Measurements from ENCODE around the gene RAI1.
"Not testable (repeated sequence)": the region's sequence is repeated elsewhere in the genome, so short reads cannot be mapped to it uniquely, and the experiment has no call there.

The RAI1 gene

DNA sequence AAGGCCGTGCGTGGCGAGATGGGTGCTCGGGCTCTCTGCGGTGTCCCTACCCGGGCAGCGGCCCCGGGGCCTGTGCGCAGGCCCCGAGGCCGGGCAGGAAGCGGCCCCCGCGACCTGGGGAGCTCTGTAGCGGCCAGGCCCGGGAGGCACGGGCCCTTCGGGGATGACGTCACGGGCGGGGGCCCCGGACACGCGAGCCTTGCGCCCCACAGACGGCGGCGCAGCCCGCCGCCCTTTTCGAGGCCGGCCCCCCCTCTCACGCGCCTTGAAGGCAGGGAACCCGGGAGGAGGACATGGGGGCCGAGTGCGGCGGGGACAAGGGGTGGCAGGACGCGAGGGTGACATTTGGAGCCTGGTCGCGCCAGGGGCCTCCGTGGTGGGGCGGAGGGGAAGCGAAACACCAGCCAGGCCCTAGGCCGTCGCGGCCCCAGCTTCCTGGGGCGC lies 1.1 kb downstream of the RAI1 start:
- TF ChIP-seq, protein P1, sequence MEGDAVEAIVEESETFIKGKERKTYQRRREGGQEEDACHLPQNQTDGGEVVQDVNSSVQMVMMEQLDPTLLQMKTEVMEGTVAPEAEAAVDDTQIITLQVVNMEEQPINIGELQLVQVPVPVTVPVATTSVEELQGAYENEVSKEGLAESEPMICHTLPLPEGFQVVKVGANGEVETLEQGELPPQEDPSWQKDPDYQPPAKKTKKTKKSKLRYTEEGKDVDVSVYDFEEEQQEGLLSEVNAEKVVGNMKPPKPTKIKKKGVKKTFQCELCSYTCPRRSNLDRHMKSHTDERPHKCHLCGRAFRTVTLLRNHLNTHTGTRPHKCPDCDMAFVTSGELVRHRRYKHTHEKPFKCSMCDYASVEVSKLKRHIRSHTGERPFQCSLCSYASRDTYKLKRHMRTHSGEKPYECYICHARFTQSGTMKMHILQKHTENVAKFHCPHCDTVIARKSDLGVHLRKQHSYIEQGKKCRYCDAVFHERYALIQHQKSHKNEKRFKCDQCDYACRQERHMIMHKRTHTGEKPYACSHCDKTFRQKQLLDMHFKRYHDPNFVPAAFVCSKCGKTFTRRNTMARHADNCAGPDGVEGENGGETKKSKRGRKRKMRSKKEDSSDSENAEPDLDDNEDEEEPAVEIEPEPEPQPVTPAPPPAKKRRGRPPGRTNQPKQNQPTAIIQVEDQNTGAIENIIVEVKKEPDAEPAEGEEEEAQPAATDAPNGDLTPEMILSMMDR (IDR thresholded peaks at IDR 0.05; ENCODE audit: low read depth, low read length): no peak
- no peak for DNase-seq (ENCODE audit: low read depth, low spot score)
- H3K4me3 ChIP-seq (ENCODE audit: low read depth, low read length): peak overlapping the region; percentile 70
- in situ Hi-C loops (cut with HindIII; ENCODE audit: low sequenced_read_pairs): no loop called here

DNA sequence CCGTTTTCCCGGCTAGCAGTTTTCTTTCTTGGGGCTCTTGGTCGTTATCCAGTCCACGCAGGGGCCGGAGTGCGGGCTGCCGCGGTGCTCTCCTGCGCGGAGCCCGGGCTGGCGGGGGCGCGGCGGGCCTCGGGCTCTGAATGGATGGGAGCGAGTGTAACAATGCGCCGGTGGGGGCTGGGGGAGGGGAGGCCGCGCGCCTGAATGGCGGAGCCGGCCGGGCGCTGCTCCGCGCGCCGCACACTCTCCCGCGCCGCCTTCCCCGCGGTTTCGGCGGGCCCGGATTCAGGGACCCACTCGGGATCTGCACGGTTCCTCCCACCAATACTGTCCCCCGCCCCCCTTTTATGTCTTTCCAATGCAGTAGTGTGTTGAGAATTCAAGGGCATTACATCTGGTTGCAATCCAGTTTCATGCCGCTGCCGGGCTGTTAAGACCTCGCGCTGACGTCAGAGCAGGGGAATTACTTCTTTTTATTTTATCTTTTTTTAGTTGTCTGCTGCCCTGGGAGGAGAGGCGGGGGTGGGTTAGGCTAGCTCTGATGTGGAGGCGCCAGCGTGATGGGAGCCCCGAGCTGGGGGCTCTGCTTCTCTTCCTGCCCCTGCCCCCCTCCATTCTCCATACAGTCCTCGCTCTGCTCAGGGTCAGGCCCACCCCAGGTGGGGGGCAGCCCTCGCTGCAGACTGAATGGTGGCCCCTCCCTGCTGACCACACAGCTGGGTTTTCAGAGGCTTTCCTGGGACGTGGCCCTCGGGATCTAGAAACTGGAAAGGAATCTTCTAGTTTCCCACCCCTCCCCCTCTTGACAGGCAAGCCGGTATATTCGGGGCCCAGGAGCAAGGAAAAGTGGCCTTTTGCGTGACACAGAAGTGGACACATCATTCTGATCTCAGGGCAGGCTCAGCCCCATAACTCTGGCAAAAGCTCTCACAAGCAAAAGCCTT lies 1.8 kb downstream of the RAI1 start:
- peak overlapping the region; percentile 70 for H3K4me3 ChIP-seq (ENCODE audit: low read depth, low read length)
- TF ChIP-seq, protein P1 (IDR thresholded peaks at IDR 0.05; ENCODE audit: low read depth, low read length): no peak
- peak; percentile 90 for DNase-seq (ENCODE audit: low read depth, low spot score)
- in situ Hi-C loops (cut with HindIII; ENCODE audit: low sequenced_read_pairs): no loop called here

DNA sequence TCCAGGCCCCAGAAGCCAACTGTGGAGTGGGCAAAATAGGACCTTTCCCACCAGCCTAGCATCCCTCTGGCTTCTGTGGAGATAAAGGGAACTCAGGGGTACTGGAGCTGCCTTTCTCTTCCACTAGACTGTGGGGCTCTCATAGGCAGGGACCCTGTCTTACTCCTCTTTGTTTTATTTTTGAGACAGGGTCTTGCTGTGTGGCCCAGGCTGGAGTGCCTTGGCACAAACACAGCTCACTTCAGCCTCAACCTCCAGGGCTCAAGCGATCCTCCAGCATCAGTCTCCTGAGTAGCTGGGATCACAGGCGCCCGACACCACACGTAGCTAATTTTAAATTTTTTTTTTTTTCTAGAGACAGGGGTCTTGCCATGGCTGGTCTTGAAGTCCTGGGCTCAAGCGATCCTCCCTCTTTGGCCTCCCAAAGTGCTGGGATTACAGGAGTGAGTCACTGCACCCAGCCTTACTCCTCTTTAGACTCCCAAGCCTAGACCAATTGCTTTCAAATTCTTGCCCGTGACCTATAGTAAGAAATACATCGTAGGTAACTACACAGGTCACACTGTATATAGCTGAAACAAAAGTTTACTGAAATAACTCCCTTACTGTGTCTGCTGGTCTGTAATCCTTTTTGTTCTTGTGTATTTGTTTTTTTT lies 2.6 kb downstream of the RAI1 start:
- in situ Hi-C loops (cut with HindIII; ENCODE audit: low sequenced_read_pairs): no loop called here
- TF ChIP-seq, protein P1 (IDR thresholded peaks at IDR 0.05; ENCODE audit: low read depth, low read length): no peak
- no peak for DNase-seq (ENCODE audit: low read depth, low spot score)
- peak overlapping the region; percentile 70 for H3K4me3 ChIP-seq (ENCODE audit: low read depth, low read length)

DNA sequence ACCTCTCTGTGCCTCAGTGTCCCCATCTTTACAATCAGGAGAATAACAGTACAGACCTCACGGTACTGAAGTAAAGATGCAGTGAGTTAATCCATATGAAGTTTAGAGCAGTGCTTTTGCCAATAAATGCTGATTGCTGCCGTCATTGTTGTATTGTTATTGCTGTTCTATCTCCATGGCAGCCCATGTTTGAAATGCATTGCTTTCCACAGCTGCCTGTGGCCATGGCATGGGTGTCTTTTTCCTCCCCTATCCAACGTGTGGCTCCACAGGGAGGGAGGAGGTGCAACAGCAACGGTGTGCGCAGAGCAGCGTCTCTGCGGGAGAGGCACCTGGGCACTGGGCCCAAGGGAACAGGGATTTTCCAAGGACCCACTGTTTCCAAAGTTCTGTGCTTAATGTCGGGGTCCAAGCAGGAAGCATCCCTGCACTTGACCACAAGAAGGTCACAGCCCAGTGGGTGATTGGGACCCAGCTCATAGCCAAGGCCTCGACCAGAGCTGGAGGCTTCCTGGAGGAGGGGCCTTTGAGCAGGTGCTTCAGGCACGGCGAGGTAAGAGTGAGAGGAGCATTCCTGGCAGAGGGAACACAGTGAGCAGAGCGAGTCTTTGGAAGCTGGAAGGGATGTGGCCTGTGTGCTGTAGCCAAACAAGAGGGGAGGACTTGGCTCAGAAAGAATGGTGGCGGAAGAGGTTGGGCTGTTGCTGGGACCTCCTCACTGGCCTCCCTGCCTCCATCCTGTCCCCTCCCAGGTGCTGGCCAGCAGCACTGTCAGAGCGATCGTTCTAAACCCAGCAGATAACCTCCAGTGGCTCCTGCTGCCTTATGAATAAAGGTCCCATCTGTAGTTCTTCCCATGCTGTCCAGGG lies 3.9 kb downstream of the RAI1 start:
- in situ Hi-C loops (cut with HindIII; ENCODE audit: low sequenced_read_pairs): no loop called here
- no peak overlapping the region for H3K4me3 ChIP-seq (ENCODE audit: low read depth, low read length)
- TF ChIP-seq, protein P1 (IDR thresholded peaks at IDR 0.05; ENCODE audit: low read depth, low read length): no peak
- peak; percentile 71 for DNase-seq (ENCODE audit: low read depth, low spot score)

DNA sequence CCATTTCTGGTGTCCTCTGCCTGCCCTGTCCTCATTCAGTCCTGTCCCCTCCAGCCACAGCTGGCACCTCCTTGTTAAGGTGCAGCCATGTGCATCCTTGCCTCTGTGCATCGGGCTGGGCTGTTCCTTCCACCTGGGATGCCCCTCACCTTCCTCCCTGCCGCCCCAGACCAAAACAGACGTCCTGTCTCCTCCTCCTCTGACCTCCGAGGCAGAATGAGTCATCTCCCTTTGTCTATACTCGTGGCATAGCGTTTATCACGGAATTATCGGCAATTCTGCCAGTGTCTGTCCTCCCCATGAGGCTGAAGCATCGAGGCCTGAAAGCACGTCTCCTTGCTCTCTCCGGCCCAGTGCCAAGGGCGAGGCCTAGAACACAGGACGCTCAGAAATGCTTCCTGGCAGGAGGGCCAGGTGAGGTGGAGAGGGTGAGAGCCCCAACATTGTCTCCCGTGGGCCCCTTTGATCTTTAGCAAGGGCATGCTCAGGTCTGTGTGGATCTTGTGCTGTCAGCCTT lies 4.6 kb downstream of the RAI1 start:
- H3K4me3 ChIP-seq (ENCODE audit: low read depth, low read length): no peak overlapping the region
- TF ChIP-seq, protein P1 (IDR thresholded peaks at IDR 0.05; ENCODE audit: low read depth, low read length): no peak
- in situ Hi-C loops (cut with HindIII; ENCODE audit: low sequenced_read_pairs): no loop called here
- DNase-seq (ENCODE audit: low read depth, low spot score): peak; percentile 67

DNA sequence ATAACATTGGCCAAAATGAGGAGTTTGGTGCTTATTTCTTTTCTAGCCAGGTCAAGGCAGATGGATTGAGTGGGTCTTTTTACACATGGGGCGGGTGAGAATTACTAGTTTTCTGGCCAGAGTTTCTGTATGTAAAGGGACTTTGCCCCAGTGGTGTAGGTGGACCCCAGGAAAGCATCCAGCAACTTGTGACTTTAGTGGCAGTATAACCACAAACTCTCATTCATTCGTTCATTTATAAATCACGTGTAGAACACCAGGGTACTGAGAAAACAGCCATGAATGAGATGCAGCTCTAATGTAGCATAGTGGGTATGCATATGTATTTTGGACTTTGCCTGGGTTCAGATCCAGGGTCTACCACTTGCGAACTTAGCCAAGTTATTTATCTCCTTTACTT lies 8.1 kb downstream of the RAI1 start:
- TF ChIP-seq, protein P1 (IDR thresholded peaks at IDR 0.05; ENCODE audit: low read depth, low read length): no peak
- no peak overlapping the region for H3K4me3 ChIP-seq (ENCODE audit: low read depth, low read length)
- DNase-seq (ENCODE audit: low read depth, low spot score): no peak
- in situ Hi-C loops (cut with HindIII; ENCODE audit: low sequenced_read_pairs): no loop called here

DNA sequence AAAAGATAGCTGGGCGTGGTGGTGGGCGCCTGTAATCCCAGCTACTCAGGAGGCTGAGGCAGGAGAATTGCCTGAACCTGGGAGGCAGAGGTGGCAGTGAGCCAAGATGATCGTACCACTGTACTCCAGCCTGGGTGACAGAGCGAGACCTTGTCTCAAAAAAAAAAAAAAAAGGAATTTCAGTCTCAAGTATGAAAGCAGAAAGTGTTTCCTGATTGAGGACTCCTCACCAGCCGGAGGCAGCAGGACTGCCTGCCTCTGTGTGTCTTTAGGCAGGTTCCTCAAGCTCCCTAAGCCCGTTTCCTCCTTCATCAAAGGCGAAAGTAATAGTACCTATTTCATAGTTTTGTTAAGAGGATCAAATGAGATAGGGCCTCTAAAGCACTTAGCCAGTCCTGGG lies 9.0 kb downstream of the RAI1 start:
- in situ Hi-C loops (cut with HindIII; ENCODE audit: low sequenced_read_pairs); DNase-seq (ENCODE audit: low read depth, low spot score); H3K4me3 ChIP-seq (ENCODE audit: low read depth, low read length): not testable (repeated sequence)
